GM11168 (cell line): Measurements from ENCODE around the gene PLA2R1.

Experiments
- in situ Hi-C: fragments of 300-500 bp; cut with MboI; formaldehyde crosslinking; loops from one replicate; pipeline ENCODE4 v1.12.0; 2022; ENCODE audit warnings: low sequenced_read_pairs; ENCODE audit not compliant: unreplicated experiment

Gene PLA2R1

DNA sequence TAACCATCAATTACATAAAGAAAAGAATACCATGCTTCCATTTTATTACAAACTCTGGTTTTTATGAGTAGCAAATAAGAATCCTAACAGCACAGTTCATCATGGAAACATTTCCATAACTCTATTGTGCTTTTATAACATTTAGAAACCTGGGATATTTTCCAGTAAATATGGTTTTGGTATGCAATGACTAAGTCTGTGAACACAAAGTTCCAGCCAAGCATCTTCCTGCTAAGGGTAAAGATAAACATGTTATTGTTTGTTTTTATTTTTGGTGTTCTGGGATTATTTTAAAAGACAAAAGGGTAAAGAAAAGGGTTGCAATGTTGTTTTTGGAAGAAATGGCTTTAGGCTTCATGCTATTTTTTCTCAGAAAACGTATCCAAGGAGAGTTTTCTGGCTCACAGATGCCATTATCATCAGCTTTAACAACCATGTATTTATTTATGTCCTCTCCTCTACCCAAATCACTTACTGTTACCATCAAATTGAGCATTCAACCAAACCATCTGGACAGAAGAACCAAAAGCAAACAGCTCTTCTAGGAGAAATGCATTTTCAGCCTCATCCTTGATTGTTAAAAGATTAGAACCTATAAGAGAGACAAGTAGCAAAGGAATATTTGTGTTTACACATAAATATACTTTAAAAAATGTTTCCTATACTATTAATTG is 116.0 kb downstream of the PLA2R1 start:
- in situ Hi-C loops = no loop called here

DNA sequence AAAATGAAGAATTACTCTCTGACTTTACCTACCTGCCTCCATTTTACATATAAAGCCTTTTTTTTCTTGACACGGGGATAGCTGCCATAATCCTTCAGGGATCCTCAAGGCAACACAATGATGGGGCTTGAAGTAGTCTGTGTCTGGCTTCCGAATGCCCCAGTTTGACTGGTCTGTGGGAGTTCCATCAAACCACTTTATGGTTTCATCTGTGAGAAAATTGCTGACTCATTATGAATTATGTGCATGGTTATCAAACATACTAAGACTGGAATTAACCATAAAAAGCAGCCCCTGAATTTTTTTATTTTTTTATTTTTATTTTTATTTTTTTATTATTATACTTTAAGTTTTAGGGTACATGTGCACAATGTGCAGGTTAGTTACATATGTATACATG is 117.5 kb downstream of the PLA2R1 start:
- in situ Hi-C loops = no loop called here

DNA sequence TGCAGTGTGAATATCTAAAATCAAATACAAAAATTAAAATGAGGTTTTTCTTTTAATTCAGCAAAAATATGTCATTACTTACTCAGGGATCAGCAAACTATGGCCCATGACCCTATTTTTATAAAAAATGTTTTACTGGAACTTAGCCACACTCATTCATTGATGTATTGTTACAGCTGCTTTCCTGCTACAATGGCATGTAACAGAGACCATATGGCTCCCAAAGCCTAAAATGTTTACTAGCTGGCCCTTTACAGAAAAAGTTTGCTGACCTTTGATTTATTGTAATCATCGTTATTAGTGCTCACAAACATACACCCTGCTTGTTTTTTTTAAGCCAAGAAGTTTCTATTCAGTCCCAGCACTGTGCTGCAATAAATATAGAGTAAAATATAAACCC is 120.3 kb downstream of the PLA2R1 start:
- in situ Hi-C loops = no loop called here

DNA sequence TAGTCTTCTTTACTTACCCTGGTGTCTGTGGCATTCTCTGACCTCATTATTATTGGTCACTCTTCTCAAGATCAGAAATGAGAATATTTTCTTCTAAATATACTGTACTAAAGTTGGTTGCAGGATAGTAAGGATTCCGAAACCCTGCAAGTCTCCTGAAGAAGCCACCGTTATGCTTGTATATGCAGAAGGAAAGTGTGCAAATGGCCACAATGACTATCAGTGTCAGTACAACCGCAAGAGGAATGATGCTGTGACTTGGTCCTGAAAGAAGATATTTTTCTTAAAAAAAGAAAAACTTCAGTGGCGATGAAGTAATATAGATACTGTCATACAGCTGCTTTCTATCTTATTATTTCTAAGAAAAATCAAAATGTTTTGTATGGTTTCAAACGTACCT is 120.7 kb downstream of the PLA2R1 start:
- in situ Hi-C loops = no loop called here

DNA sequence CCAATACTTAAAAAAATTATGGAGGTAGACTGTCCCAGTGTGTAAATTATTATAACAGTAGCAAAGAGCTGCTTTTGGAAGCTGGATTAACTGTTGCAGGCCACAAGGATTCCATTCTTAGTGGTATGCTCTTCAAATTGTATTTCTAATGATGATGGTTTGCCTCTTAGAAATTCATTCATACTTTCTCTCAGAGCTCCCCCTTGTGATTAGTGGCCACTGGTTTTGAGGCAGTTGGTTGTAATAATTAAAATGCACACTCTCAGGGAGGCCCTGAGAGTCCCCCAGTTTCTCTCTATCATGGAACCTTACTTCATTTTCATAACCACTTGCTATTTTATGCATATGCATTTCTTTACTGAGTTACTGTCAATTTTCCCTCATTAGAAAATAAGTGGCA is 122.5 kb downstream of the PLA2R1 start:
- in situ Hi-C loops = no loop called here

DNA sequence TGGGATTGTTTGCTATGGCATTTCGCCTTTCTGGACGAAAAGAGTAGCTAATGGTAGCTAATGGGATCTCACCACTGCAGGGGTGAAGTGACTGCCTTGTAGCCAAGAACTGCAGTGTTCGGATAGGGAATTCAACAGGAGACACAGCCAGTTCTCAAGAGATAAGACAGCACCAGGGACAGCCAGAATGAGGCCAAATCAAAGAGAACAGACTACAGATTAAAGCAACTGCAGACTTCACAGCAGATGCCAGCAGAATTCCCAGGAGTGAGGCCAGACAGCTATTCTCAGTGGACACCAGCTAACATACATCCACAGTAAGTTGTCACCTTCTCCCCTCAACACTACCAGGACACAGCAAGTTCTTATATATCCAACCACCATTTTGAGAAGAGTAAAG is 124.0 kb downstream of the PLA2R1 start:
- in situ Hi-C loops = no loop called here

DNA sequence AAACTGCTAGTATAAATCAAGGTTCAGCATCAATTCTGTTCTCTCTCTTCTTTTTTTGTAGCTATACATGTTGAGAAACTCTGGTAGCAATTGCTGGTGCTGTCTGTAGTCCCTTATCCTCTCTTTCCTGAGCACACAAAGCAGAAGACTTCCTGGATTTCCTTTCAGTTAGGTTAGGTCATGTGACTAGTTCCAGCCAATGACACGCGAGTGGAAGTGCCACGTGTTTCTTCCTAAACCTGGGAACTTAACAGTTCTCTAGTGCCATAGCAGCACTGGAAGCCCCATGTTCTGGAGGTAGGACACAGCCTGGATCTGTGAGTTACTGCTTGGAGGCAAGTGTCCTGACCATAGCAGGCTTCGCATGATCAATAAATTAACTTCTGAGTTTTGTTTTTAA is 125.9 kb downstream of the PLA2R1 start:
- in situ Hi-C loops = no loop called here

DNA sequence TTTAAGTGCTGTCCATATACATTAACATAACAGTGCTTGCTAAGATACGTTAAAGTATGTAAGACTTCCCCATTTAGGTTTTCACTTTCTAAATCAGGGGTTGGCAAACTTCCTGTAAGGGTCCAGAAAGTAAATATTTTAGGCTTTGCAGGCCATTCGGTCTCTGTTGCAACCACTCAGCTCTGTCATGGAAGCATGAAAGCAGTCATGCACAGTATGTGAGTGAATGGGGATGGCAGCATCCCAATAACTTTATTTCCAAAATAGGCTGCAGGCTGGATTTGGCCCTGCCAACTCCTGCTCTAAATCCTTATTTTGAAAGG is 128.7 kb downstream of the PLA2R1 start:
- in situ Hi-C loops = no loop called here

DNA sequence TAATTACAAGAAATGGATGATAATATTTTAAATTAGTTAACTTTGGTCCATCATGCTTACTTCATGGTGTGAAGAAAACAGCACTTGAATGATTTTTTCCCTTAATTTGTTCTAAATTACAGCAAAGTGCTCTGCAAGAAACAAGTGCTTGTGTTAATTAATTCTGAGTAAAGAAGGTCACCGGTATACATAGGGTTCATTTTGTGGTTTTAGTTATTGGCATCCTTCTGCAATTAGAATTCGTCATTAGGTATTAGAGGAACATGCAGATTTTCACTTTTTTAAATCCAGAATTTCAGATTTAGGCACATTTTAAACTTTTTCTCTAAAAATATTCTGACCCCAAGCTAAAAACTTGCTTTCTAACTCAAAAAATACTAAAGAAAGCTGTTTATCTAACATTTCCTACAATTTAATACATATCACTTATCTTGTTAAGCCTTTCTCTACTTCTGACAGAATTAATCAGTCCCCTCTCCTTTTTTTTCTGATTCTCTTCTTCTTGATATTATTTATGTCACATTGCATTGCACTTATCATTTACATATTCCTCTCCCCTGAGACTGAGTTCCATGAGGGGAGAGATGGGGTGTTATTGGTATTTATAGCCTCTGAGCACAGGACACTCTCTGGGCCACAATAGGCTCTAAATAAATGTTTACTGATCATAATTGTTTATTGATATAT is 129.2 kb downstream of the PLA2R1 start:
- in situ Hi-C loops = no loop called here

DNA sequence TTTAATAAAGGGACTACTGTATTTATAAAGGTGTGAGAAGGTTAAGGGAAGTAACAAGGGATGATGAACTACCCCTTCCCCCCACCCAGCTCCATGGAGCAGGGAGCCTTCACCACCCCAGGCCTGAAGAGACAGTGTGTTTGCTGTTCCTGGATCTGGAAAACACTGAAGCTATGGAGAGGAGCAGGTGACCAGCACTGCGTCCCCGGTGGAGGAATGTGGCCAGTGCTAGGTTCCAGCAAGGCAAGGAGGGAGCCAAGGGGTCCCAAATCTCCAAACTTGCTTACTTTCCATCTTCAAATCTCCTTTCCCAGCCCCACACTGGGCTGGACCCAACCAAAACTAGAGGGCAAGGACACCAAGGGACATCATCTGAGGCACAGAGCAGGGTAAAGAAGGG is 135.7 kb downstream of the PLA2R1 start:
- in situ Hi-C loops = no loop called here

DNA sequence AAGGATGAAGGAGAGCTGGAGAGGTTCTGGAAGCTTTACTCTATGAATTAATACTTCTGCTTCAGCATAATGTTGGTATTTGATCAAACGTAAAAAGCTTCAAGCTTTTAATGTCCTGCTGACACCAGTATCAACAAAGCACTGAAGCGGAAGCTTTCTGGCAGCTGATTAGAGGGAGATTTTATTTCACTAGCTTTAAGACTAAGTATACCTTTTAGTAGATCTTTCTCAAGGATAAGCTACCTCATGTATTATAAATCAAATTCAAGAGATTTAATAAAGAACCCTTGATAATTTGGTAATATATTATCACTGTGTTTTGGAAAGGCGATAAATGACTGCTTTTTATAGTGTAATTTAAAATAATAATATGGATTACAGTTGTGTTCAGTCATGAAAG is 136.4 kb downstream of the PLA2R1 start:
- in situ Hi-C loops = no loop called here

DNA sequence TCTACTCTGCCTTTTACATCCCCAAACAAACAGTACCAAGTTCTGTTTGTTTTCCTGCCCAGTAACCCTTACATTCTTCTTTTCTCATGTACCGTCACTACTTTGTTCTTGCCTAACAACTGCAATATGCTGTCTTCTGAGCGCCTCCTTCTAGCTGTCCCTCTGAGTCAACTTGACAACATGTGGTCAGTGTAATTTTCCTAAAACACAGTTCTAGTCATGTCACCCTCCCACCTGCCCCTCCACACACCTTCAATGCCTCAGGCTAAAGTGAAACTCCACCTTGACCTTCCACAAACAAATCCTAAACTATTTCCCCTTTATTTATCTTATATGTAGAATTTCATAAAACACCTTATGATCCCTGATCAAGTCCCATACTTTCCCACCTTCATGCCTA is 139.9 kb downstream of the PLA2R1 start:
- in situ Hi-C loops = no loop called here

DNA sequence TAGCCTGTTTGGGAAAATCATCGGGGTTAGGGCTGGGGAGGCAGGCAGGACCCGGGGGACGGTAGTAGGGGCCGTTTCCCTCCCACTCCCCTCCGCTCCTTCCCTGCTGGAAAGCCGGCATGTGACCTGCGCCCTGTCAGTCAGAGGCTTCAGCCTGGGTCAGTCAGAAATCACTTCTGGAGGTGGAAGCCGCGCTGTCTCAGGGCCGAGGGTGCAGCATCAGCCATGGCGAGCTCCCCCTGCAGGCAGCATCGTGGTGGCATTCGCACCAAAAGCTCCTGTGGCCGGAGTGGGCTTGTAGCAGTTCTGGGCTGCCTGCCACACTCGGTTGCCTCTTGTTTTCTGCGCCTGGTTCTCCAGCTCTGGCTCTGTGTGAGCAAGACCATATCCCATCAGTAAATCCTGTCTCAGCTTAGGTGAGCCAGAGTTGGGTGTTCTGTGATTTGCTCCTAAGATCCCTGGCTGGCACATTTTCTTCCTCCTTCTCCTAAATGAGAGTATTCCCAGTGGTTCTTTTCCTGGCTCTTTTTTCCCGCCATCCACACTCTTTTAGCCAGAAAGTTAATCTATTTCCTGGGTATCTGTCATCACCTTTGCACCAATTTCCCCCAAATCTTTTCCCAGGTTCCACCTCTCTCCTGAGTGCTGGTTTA is 140.5 kb downstream of the PLA2R1 start:
- in situ Hi-C loops = no loop called here

DNA sequence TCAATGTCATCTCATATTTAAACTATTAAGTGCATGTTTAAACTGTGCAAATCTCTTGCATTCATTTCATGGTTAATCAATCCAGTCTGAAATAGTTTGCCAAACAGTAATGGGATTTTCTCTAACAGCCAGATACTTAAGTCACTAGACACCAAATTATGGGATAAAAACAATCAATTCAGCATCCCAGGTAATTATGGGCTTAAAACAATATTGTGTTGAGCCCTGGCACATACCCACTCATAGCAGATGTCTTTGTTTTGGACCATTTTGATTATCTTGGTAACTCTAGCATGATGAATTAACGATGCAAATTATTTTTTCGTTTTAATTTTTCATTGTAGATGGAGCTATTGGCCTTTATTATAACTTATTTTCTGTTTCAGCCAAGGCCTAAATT is 145.9 kb downstream of the PLA2R1 start:
- in situ Hi-C loops = no loop called here

DNA sequence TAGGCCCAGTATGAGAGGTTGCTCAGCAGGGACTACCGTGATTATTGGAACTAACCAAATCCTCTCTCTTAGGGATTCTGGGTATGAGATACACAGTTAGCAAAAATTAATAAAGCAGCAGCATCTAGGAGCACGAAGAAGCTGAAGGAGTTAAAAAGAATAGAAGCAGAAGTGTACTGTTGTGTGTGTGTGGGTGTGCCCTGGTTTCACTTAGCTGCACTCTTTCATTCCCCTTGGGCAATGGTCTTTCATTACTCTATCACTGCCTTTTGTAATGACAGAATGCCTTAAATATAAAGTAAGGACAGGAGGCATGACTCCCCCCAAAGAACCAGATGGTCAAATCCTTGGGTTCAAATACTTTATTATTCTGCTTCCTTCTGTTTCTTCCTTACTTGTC is 148.5 kb downstream of the PLA2R1 start:
- in situ Hi-C loops = no loop called here

DNA sequence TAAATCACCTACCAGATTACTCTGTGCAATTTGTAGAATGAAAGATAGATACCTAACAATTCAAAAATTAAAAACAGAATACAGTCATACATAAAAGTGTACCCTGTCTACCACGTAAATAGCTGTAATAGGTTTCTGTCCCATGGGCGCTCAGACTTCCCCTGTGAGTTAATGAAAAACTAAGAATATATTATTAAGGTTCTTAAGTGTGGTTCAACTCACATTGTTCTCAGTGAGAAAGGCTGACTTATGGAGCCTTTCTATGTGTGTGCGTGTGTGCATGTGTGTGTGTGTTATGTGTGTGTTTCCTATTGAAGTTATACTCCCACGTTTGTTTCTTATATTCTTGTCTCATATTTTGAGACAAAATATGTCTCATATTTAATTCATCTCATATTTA is 149.8 kb downstream of the PLA2R1 start:
- in situ Hi-C loops = no loop called here

DNA sequence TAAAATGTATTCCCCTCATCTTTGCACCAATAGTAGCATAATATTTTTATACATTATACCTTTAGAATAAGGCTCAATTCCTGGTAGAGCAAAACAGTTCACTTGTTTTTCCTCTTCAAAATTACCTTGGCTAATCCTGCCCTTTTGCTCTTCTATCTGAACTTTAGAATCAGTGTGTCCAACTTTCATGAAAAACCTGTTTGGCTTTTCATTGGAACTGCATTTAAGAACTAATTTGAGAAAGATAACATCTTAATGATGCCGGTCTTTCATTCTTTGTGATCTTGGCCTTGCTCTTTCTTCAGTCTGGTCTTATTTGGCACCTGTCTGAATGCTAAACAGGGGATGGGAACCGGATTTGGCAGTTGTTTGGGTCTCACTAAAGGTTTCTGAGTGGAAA is 151.5 kb downstream of the PLA2R1 start:
- in situ Hi-C loops = no loop called here

DNA sequence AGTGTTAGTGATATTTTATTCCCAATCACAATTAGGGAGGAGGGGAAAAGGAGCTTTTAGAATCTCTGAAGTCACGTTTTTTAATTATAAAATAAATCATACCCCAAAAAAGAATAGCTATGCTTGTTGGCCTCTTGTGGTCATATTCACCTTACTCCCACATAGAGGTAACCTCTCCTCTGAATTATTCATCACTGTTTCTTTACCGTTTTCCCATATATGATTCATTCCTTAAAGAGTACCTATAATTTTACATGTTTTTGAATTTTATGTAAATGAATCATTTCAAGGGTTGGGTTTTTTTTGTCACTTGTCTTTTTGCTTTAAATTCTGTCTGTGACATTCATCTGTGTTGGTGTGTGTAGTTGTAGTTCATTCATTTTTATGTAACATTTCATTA is 153.8 kb downstream of the PLA2R1 start:
- in situ Hi-C loops = no loop called here

DNA sequence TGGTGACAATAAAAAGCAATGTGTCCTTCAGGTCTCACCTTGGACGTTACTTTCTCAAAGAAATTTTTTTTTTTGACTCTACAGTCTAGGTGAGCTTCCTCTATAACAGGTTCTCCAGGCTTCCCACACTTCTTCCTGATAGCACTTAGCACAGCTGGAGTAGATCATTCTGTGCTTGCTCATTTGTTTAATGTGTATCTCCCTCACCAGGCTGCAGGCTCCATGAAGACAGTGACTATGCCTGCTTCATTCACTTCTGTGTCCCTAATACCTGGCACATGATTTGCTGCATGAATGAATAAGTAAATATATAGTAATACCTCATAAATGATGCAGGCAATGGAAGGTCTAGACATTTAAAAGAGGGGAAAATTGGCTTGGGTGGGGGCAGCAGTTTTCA is 154.5 kb downstream of the PLA2R1 start:
- in situ Hi-C loops = no loop called here

DNA sequence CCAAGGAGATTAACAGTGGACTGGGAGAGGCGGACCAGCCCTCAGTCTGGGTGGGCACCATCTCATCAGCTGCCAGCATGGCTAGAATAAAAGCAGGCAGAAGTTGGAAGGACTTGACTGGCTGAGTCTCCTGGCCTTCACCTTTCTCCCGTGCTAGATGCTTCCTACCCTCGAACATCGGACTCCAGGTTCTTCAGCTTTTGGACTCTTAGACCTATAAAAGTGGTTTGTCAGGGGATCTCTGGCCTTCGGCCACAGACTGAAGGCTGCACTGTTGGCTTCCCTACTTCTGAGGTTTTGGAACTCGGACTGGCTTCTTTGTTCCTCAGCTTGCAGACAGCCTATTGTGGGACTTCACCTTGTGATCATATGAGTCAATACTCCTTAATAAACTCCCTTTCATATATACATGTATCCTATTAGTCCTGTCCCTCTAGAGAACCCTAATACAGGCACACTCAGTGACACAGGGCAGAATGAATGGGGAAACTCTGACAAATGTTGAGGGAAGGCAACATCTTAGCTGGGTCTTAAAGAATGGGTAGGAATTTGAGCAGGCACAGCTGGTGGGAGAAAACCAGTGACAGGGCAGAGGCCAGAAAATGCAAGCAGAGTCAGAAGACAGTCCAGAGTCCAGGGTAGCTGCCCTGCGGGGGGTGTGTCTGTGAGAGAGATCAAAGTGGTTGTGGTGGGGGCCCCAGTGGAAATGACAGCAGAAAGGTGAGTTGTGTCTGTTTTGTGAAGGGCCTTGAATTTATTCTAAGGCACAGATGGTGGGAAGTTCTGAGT is 156.3 kb downstream of the PLA2R1 start:
- in situ Hi-C loops = no loop called here

DNA sequence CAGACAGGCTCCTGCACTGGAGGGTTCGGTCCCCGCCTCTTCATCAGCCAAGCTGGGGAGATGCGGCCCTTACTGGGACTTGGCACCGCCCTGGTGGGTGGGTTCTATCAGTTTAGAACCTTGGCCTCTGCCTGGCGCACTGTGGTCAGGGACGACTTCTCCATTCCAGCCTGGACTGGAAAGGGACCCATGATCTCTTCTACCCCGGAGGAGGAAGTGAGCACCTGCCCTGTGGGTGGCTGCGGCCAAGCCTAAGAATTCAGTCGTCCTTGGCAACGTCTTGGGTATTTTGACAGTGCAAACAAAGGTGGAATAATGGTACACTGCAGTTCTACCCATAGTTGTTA is 157.5 kb downstream of the PLA2R1 start:
- in situ Hi-C loops = no loop called here
